PC-3 (cell line): Measurements from ENCODE around the gene FHL2.

Experiments used
- CTCF ChIP-seq: fragments of 300-600 bp; sonication (generic); conservative IDR thresholded peaks from 2 replicates; pipeline ENCODE4 v1.5.1; 2017; ENCODE audit warnings: antibody characterized with exemption, low read depth, mild to moderate bottlenecking, low read length
- EZH2 ChIP-seq: fragments of 300-600 bp; sonication (generic); IDR thresholded peaks from one replicate; pipeline ENCODE4 v1.6.1; 2017; ENCODE audit warnings: antibody characterized with exemption, mild to moderate bottlenecking, low read length; ENCODE audit not compliant: unreplicated experiment
- EZH2phosphoT487 ChIP-seq: fragments of 300-600 bp; sonication (generic); IDR thresholded peaks from 2 replicates; pipeline ENCODE4 v1.6.1; 2018; ENCODE audit warnings: mild to moderate bottlenecking, antibody characterized with exemption, low read length, borderline replicate concordance

GRCh38 chr2:105358593-105358992, 40.3 kb downstream of the FHL2 start:
- TF ChIP-seq CTCF (no peak), EZH2 (no peak), EZH2phosphoT487 (no peak)
